ENCODE results near the gene ANO7.

Gene ANO7

DNA sequence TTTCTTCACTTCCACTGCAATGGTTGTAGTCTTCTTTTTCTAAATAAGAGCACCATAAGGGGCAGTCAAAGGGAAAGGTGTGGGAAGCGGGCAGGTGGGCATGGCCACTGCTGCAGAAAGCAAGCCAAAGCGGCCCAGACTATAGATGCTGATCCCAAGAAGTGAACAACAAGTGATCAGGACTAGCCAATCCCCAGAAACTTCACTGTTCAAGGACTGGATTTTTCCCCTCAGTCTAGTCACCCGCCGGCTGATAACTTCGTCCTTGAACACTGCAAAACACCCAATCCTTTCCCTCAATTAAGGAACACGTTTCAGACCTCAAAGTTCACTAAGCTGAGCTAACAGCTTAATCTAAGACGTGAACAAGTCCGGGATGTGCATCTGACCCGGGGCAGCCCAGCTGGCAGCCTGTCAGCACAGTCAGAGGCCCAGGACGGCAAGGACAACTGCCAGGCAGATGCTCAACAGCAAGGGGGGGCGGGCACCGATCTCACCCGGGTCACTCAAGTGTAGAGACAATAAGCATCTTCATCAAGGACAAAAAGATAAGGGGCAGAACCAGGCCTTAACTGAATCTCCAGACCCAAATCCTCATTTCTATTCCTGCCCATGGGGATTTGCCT, 67.2 kb downstream of the ANO7 start:
- DNase-seq = no peak

DNA sequence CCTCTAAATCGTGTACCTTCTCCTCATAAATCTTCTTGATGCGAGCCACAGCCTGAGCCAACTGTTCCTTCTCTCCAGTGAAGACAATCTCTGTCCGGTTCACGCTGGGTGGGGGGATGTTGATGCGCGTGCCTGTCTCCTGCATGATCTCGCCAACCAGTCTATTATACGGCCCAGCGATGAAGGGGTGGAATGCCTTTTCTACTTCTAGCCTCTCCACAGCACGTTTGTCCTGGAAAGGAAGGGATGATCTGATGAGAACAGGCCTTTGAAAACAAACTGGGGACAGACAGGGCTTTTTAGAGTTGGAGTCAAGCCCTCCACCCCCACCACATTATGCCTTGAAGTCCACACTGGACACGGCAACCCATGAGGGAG, 67.7 kb downstream of the ANO7 start:
- no peak for DNase-seq

- DNase-seq = no peak
These were observed 69.0 kb downstream of the ANO7 start for GRCh38 chr2:241257419-241258032.

- no peak for DNase-seq
These were observed 70.2 kb downstream of the ANO7 start for GRCh38 chr2:241258505-241259280.

DNA sequence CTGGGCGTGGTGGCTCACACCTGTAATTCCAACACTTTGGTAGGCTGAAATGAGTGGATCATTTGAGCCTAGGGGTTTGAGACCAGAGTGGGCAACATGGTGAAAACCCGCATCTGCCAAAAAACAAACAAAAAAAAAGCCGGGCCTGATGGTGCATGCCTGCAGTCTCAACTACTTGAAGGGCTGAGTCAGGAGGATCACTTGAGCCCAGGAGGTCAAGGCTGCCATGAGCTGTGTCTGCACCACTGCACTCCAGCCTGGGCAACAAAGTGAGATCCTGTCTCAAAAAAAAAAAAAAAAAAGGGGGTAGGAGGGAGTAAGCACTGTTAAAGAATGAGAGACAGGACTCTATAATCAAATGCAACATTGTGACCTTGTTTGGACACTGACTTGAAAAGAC, 72.4 kb downstream of the ANO7 start:
- no peak for DNase-seq

DNA sequence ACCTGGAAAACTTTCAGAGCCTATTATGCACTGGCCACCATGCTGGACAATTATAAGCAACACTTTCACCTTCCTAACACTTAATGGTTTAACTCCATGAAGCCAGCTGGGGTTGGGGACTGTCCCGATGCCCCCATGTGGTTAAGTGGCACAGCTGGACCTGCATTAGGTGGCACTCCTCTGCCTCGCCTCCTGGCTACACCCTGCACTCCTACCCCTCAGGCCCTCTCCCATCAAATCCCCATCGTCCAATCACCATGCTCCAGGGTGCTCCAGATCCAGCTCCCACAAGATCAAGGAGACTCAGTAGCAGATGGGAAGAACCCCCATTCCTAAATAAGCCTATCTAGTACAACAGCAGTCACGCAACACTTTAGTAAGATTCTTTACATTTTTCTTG, 73.2 kb downstream of the ANO7 start:
- no peak for DNase-seq

DNA sequence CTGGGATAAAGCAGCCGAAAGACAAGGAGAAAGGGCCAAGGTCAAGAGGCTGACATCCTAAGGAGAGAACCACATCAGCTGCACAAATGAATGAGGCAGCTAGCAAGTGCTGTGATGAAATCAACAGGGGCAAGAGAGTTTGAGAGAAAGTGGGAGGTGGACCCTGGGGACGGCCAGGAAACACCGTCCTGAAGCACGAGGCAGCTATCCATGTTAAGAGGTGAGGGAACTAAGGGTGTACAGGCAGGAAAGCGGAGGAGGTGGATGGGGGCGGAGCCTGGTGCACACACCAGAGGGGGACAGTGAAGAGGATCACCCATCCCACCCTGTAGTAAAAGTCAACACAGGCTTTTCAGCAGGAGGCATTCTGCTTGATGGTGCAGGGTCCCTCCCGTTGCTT, 74.6 kb downstream of the ANO7 start:
- DNase-seq = no peak

DNA sequence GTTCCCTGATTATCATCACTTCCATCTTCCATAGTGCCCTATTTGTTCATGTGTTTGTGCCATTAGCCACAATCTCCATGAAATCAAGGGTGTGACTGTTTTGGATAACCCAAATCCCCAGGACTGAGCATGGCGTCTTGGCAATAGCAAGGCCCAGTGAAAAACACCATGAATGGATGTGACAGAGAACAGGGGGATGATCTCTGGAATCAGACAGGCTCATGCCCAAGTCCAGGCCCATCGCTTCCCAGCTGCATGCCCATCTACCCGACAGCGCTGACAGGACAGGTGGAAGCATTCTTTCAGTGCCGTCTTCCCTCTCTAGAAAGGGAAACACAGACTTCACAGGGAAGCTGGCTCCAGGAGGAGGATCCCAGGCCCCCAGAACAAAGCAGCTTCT, 77.0 kb downstream of the ANO7 start:
- no peak for DNase-seq

- DNase-seq = no peak
These were observed 79.0 kb downstream of the ANO7 start for GRCh38 chr2:241267249-241268067.

GRCh38 chr2:241268306-241268705, 79.8 kb downstream of the ANO7 start:
- no peak for DNase-seq

- no peak for DNase-seq
These were observed 80.4 kb downstream of the ANO7 start for GRCh38 chr2:241268716-241269445.

DNA sequence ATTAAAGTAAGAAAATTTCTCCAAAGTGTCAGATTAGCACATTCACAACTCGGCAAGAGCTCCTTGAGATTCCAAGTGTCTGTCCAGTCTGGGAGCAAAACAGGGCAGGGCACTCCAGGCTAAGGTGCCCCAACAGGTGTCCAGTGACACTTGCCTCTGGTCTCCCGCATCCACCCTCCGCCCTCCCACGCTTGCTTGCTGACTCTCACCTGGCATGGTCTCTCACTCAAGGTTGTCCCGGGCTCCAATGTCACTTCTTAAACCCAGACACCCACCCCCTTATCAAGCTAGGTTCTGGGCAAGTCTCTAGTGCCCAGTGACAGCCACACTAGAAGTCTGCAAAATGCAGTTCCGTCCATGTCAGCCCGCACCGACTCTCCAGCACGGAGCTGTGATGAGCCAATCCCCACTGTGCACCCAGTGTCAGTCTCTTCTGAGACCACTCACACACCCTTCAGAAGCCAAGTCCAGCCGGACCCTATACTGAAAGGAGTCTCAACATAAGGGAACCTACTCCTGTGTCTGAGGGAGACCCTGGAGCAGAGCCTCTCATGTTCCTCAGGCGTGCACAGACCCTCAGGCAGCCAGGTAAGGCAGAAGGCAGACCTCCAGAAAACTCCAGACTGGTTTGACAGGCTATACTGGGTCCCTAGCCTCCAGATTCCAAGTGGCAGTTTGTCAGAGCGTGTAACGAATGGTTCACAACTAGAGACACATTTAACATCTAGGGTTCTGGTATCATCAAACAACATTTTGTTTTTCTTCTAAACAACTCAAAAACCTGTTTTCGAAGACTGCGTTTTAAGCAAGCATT, 81.4 kb downstream of the ANO7 start:
- no peak for DNase-seq

DNA sequence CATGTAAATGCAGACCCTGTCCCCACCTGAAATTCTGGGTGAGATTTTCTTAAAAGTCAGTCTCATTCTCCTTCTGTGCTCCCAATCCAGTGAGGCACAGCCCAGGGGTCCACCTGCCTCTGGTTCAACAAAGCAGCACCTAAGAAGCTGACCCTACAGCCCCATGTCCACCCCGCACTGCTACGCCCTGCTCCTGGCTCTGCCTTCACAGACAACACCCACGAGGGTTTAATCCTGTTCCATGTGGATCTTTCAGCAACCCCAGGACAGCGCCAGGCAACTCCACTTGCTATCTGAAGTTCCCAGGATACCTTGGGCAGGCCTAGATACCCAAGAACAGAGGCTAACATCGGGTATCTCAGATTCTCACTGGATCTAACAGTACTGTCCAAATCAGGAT, 82.1 kb downstream of the ANO7 start:
- no peak for DNase-seq

GRCh38 chr2:241271706-241272302, 83.3 kb downstream of the ANO7 start:
- DNase-seq = peak; percentile 65

GRCh38 chr2:241272303-241273209, 84.1 kb downstream of the ANO7 start:
- DNase-seq = peak; percentile 65

- no peak for DNase-seq
These were observed 84.9 kb downstream of the ANO7 start for GRCh38 chr2:241273210-241274020.

GRCh38 chr2:241274127-241274526, 85.7 kb downstream of the ANO7 start:
- DNase-seq = no peak
